Measurements from ENCODE around the gene LTB4R2. TPM values are rescaled to one million over a fixed set of nuclear protein-coding genes. Genes with fewer than 3 reads are reported as not detected.

The LTB4R2 gene
- total and polyA plus RNA-seq, 2 donors (not counting 1 experiment from before 2014, with no cell fraction given), result 10.7 to 11.7 TPM

GRCh38 chr14:24297190-24297964 is 12.6 kb upstream of the LTB4R2 start:
- no peaks in the 10 kb centered on the region for H3K9me3 Mint-ChIP-seq (ENCODE audit: insufficient read depth)
- peak overlapping the region; percentile 20 for H3K4me3 Mint-ChIP-seq
- Histone ChIP-seq H3K4me3 (ENCODE audit: control extremely low read depth in 1 of 5, extremely low read depth in 1 of 5, insufficient read depth in 1 of 5, low read depth in 2 of 5, low read length in 4 of 5) (no peak overlapping the region), H3K9me3 (ENCODE audit: control extremely low read depth in 1 of 3, control insufficient read depth in 2 of 3, insufficient read depth in 1 of 3, low read length in 2 of 3) (no peaks in the 10 kb centered on the region), H3K27me3 (replicated peaks in 1 of 4; ENCODE audit: control extremely low read depth in 1 of 4, control insufficient read depth in 3 of 4, insufficient read depth in 4 of 4, low read length in 3 of 4) (no peaks in the 10 kb centered on the region), H3K36me3 (replicated peaks in 1 of 2; ENCODE audit: control extremely low read depth in 1 of 2, control insufficient read depth in 1 of 2, extremely low read depth in 1 of 2, insufficient read depth in 2 of 2, low read length in 1 of 2) (peaks cover 4 to 38% of the 10 kb centered on the region in 2 experiments), H4K20me1 (ENCODE audit: control insufficient read depth, insufficient read depth, low read length, poor library complexity, severe bottlenecking) (peaks cover 6% of the 10 kb centered on the region), H3K9ac (ENCODE audit: low read length) (no peak overlapping the region), H3K4me2 (replicated peaks; ENCODE audit: low read depth, low read length, poor library complexity, severe bottlenecking) (peak overlapping the region; percentile 17), H2AFZ (ENCODE audit: insufficient read depth, low read depth, low read length, poor library complexity, severe bottlenecking) (no peak overlapping the region), H3K4me1 (ENCODE audit: control insufficient read depth in 2 of 2, insufficient read depth in 2 of 2, low read length in 2 of 2) (peaks cover 30 to 41% of the 10 kb centered on the region in 2 donors), H3K27ac (ENCODE audit: low read length in 2 of 2) (peak overlapping the region in 1 of 2 donors; percentile 76), H3K79me2 (ENCODE audit: control insufficient read depth, insufficient read depth, low read length) (peaks cover 47% of the 10 kb centered on the region)
- no peak for ATAC-seq (ENCODE audit: low read depth)
- POLR2A ChIA-PET, result interaction anchor here (1.1 to 4.1 kb wide), 5 partner anchors 8 to 55 kb away, joined by 3 to 47 read pairs (median 5); partner anchors contain the start of genes LTB4R, LTB4R2, RABGGTA and TINF2
- peaks cover 48% of the 10 kb centered on the region for H3K4me1 Mint-ChIP-seq
- H3K27ac Mint-ChIP-seq, result peak overlapping the region; percentile 85
- no peaks in the 10 kb centered on the region for H3K27me3 Mint-ChIP-seq
- TF ChIP-seq CTCF (IDR thresholded peaks at IDR 0.05) (peak; percentile 30), EZH2 (IDR thresholded peaks at IDR 0.05; ENCODE audit: borderline replicate concordance, insufficient read depth, low read depth, low read length, poor library complexity, severe bottlenecking) (no peak)
- CTCF ChIA-PET, result interaction anchor here (0.6 to 10.9 kb wide), 30 partner anchors 8 to 971 kb away, joined by 3 to 254 read pairs (median 7); partner anchors contain the start of genes CHMP4A, CIDEB, DCAF11 and IPO4
- intact Hi-C loops (cut with micrococcal nuclease), result loop anchor here (1.0 to 5.0 kb wide), 5 partner anchors 18 to 183 kb away; partner anchors contain the start of genes DCAF11, MDP1, NRL and TM9SF1
- WGBS (ENCODE audit: insufficient coverage), result 50% methylated on average over 5 of the region's 5 CpGs
- DNase-seq, result no peak

All from B cell (primary cell).